Ascending aorta (tissue), 2 donors: ENCODE results near the gene HCST. TPM values are rescaled to one million over a fixed set of nuclear protein-coding genes. Genes with fewer than 3 reads are reported as not detected.

Source experiments
- DNase-seq, 2 donors: peaks; one replicate each; pipeline ENCODE4 v3.0.0-alpha.2; 2019; ENCODE audit warnings: low spot score in 2 of 2
- H3K27ac ChIP-seq, 2 donors: fragments of 200-600 bp; sonication (generic); one replicate each; pipeline ENCODE4 v1.5.1; 2016 to 2017; ENCODE audit warnings: mild to moderate bottlenecking in 1 of 2
- H3K27me3 ChIP-seq: fragments of 200-600 bp; sonication (generic); one replicate; pipeline ENCODE4 v1.5.1; 2017
- H3K36me3 ChIP-seq, 2 donors: fragments of 200-600 bp; sonication (generic); one replicate each; pipeline ENCODE4 v1.5.1; 2016
- H3K4me1 ChIP-seq, 2 donors: fragments of 200-600 bp; sonication (generic); one replicate each; pipeline ENCODE4 v1.5.1; 2016 to 2017; ENCODE audit warnings: mild to moderate bottlenecking in 1 of 2
- H3K4me3 ChIP-seq, 2 donors: fragments of 200-600 bp; sonication (generic); one replicate each; pipeline ENCODE4 v1.5.1; 2016 to 2017; ENCODE audit warnings: mild to moderate bottlenecking in 1 of 2
- H3K9me3 ChIP-seq, 2 donors: fragments of 200-600 bp; sonication (generic); one replicate each; pipeline ENCODE4 v1.5.1; 2016
- intact Hi-C: fragments of 100-400 bp; cut with DNase I; formaldehyde crosslinking; loops from one replicate; pipeline ENCODE4 v1.15.1; 2023
- total RNA-seq: library from RNA; depleted of rRNA; stranded (reverse); fragments of >200 nt; gene quantifications from one replicate; pipeline ENCODE4 v1.1.0, GENCODE V29; 2016
- TF ChIP-seq, protein P1 (sequence below), 3 experiments: fragments of 200-600 bp in 2 of 3; fragments of 450-650 bp in 1 of 3; sonication (generic) in 2 of 3; IDR thresholded peaks; one replicate each; pipeline ENCODE4 v1.5.1; 2016 to 2019; ENCODE audit warnings: antibody characterized with exemption in 3 of 3, mild to moderate bottlenecking in 1 of 3, moderate library complexity in 1 of 3

HCST gene
- total RNA-seq, 1 donor from 2014 or later: not detected

DNA sequence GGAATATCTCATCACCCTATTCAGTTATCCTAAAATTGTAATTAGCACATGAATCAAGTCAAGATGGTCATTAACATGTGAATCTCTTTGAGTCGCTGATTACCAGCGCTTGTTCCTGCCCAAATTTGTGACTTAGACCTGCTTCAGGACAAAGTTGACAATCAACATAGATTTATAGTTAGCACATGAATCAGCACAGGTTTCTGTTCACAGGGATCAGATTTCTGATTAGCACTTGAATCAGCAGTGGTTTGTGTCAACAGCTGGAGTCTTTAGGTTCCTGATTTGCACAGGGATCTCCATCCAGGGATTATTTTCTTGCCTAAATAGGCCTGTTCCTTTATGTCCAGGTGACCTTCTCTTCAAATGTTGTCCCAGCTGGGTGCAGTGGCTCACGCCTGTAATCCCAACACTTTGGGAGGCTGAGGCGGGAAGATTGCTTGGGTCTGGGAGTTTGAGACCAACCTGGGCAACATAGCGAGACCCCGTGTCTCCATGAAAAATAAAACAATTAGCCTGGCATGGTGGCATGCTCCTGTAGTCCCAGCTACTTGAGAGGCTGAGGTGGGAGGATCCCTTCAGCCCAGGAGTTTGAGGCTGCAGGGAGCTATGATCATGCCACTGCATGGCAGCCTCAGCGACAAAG, 30.1 kb downstream of the HCST start:
- no peaks in the 10 kb centered on the region for H3K9me3 ChIP-seq
- TF ChIP-seq, protein P1, sequence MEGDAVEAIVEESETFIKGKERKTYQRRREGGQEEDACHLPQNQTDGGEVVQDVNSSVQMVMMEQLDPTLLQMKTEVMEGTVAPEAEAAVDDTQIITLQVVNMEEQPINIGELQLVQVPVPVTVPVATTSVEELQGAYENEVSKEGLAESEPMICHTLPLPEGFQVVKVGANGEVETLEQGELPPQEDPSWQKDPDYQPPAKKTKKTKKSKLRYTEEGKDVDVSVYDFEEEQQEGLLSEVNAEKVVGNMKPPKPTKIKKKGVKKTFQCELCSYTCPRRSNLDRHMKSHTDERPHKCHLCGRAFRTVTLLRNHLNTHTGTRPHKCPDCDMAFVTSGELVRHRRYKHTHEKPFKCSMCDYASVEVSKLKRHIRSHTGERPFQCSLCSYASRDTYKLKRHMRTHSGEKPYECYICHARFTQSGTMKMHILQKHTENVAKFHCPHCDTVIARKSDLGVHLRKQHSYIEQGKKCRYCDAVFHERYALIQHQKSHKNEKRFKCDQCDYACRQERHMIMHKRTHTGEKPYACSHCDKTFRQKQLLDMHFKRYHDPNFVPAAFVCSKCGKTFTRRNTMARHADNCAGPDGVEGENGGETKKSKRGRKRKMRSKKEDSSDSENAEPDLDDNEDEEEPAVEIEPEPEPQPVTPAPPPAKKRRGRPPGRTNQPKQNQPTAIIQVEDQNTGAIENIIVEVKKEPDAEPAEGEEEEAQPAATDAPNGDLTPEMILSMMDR (IDR thresholded peaks at IDR 0.05): no peak
- H3K27me3 ChIP-seq: no peaks in the 10 kb centered on the region
- H3K27ac ChIP-seq: no peak overlapping the region
- DNase-seq: no peak
- H3K4me3 ChIP-seq: no peak overlapping the region
- H3K36me3 ChIP-seq: no peaks in the 10 kb centered on the region
- peaks cover 7 to 9% of the 10 kb centered on the region in 2 donors for H3K4me1 ChIP-seq
- intact Hi-C loops: loop anchor here (5.0 to 10.0 kb wide), 2 partner anchors 285 to 808 kb away; partner anchors contain the start of gene COX6B1

DNA sequence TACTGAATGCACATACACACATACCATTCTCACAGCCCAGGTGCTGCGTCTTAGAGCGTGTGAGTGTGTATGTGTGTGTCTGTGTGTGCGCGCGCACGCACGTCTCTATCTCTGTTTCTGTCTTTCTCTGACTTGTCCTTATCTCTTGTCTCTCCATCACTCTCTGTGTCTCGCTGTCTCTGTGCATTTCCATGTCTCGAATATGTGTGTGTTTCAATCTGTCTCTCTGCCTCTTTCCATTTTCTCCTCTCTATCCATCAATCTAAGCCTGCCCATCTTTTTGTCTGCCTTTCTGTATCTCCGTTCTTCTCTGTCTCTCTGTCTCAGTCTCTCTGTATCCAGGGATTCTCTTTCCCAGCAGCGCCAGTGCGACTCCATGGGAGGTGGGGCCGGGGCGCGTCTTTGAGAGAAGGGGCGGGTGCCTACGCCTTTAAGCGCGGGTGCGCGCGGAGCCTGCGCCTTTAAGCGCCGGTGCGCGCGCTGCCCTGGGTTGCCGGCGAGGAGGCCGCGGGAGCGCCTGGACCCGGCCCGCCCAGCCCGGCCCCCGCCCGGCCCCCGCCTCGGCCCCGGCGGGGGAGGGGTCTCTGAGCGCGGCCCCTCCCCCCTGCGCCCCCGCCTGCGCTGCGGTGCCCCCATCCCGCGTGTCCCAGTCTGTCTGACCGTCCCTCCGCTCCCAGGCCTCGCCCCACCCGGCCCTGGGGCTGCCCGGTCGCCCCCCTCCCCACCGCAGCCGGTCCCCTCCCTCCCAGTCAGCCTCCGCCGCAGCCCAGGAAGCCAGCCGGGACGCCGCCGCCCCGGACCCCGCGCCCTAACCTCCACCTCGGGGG, 33.8 kb downstream of the HCST start, which contains the start of gene LRFN3:
TSS of gene LRFN3 (plus strand) at position 464 of the 827 bp plus-strand sequence. CDS start 3,052 bp downstream, outside the sequence.
- no peaks in the 10 kb centered on the region for H3K9me3 ChIP-seq
- H3K36me3 ChIP-seq: peaks cover 8 to 16% of the 10 kb centered on the region in 2 donors
- H3K27me3 ChIP-seq: no peaks in the 10 kb centered on the region
- TF ChIP-seq, protein P1 (IDR thresholded peaks at IDR 0.05): no peak
- peak within 1 kb of the TSS; percentile 73 to 84 for H3K4me3 ChIP-seq
- H3K4me1 ChIP-seq: peaks cover 7 to 12% of the 10 kb centered on the region in 2 donors
- DNase-seq: peak in 1 of 2 donors; percentile 85
- intact Hi-C loops: loop anchor here (2.0 to 10.0 kb wide), 2 partner anchors 243 to 811 kb away; no protein-coding TSS in a partner anchor
- peak within 1 kb of the TSS; percentile 79 to 89 for H3K27ac ChIP-seq

DNA sequence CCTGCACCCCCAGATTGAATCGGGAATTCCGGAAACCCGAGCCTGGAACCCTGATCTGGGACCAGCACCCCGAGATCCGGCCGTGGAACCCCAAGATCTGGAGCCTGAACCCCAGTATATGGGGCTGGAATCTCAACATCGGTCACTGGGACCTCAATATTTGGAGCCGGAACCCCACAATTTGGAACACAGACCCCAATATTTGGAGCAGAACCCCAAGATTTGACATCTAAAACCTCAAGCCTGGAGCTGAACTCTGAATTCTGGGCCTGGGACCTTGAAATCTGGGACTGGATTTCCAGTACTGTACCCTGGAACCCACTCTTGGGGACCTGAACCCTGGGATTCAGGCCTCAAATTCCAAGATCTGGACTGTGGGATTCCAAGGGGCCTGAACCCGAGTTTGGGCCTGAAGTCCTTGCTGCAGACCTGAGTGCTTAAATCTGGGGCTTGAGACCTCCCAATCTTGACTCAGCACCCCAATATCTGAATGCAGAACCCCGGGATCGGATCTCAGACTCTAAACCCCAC, 34.5 kb downstream of the HCST start:
- H3K4me3 ChIP-seq: peak overlapping the region; percentile 73 to 84
- intact Hi-C loops: loop anchor here (2.0 to 10.0 kb wide), 2 partner anchors 244 to 812 kb away; no protein-coding TSS in a partner anchor
- DNase-seq: no peak
- peaks cover 8 to 16% of the 10 kb centered on the region in 2 donors for H3K36me3 ChIP-seq
- peak overlapping the region; percentile 79 to 89 for H3K27ac ChIP-seq
- TF ChIP-seq, protein P1 (IDR thresholded peaks at IDR 0.05): no peak
- no peaks in the 10 kb centered on the region for H3K27me3 ChIP-seq
- H3K4me1 ChIP-seq: peaks cover 7 to 12% of the 10 kb centered on the region in 2 donors
- H3K9me3 ChIP-seq: no peaks in the 10 kb centered on the region

DNA sequence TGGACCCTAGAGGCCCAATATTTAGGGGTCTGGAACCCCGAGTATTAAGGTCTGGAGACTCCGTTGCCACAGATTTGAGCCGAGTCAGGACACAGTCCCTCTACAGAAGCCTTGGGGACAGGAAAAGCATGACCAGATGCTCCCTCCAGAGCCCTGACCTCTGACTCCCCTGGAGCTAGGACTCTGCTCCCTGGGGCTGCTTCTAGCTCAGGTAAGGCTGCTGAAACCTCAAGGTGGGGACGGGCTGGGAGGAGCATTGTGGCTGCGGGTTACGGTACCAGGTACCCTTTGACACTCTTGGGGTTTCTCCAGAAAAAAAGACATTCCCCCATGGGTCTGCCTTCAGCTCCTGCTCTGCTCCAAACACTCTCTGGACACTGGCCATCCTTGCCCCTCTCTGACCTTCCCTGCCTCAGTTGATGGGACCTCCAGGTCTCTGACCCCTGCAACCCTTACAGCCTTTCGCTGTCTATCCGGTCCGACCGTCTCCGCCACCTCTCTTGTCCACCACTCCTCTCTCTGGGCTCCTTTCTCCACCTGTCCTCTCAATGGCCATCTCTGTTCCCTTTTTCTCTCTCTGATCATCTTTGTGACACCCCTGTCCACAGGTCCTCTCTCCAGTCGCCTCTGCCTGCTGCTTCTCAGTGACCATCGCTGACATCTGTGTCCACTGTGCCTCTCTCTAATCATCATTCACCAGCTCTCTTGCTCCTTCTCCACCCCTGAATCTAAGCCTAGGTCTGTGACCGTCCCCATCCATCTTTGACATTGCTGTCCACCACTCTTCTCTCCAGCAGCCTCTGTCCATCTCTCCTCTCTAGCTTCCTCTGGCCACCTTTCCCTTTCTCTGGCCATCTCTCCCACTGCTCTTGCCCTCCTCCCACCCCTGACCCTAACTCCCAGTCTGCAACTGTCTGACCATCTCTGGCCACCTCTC, 35.3 kb downstream of the HCST start:
- intact Hi-C loops: loop anchor here (2.0 to 10.0 kb wide), 2 partner anchors 245 to 813 kb away; no protein-coding TSS in a partner anchor

More for the DNA sequence above, 35.3 kb downstream of the HCST start:
- Histone ChIP-seq H3K4me1 (peaks cover 7 to 12% of the 10 kb centered on the region in 2 donors), H3K27ac (peak overlapping the region; percentile 79 to 89), H3K4me3 (peak overlapping the region; percentile 73 to 84), H3K36me3 (peaks cover 8 to 23% of the 10 kb centered on the region in 2 donors), H3K9me3 (no peaks in the 10 kb centered on the region), H3K27me3 (no peaks in the 10 kb centered on the region)
- TF ChIP-seq, protein P1 (IDR thresholded peaks at IDR 0.05): no peak
- DNase-seq: no peak
